PC-9 (cell line): Measurements from ENCODE around the gene DRGX.

Experiments used
- CTCF ChIP-seq: fragments of 200-600 bp; sonication (generic); conservative IDR thresholded peaks from 2 replicates; pipeline ENCODE4 v1.6.1; 2017; ENCODE audit warnings: mixed run types, antibody characterized with exemption, mild to moderate bottlenecking, moderate library complexity
- EZH2 ChIP-seq: fragments of 200-600 bp; sonication (generic); IDR thresholded peaks from 2 replicates; pipeline ENCODE4 v1.8.0; 2017; ENCODE audit warnings: antibody characterized with exemption, low read depth

DNA sequence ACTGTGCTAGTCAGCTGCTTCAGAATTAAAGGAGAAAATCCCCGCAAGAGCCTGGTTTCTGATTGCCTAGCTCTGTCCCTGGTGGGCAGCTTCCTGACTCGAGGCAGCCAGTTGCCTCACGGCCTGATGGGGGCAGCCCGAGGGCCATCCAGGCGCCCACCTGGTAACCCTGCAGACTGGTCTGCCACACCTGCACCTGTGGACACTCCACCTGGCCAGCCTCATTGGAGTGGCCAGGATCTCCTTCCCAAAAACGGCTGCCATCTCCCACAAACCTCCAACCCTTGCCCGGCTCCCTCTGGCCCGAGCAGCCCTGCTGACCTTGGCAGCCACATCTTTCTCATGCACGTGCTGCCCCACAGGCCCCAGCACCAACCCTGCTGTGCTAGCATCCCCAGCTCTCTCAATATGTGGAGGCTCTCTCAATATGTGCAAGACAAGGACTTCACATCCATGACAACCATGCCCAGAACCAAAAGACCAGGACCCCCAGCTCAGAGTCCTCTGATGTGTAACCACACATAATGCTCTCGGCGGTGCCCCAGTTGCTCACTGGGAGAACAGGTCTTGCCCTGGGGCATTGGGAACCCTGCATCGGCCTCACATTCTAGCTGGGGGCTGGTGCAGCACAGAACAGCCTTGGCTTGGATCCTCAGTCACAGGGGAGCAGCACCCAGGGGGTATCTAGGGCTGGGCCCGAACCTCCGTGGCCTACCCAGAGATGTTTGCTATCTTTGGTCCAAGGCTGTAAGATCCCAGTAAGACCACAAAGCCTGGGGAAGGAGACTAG lies 14.6 kb downstream of the DRGX start:
- no peak for TF ChIP-seq CTCF
- no peak for TF ChIP-seq EZH2
